ENCODE data around the gene PMIS2.

GRCh38 chr19:35618857-35619256, 32.9 kb downstream of the PMIS2 start:
- no peak for TF ChIP-seq POLR2A (IDR thresholded peaks at IDR 0.05)
- TF ChIP-seq, protein P1, sequence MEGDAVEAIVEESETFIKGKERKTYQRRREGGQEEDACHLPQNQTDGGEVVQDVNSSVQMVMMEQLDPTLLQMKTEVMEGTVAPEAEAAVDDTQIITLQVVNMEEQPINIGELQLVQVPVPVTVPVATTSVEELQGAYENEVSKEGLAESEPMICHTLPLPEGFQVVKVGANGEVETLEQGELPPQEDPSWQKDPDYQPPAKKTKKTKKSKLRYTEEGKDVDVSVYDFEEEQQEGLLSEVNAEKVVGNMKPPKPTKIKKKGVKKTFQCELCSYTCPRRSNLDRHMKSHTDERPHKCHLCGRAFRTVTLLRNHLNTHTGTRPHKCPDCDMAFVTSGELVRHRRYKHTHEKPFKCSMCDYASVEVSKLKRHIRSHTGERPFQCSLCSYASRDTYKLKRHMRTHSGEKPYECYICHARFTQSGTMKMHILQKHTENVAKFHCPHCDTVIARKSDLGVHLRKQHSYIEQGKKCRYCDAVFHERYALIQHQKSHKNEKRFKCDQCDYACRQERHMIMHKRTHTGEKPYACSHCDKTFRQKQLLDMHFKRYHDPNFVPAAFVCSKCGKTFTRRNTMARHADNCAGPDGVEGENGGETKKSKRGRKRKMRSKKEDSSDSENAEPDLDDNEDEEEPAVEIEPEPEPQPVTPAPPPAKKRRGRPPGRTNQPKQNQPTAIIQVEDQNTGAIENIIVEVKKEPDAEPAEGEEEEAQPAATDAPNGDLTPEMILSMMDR (IDR thresholded peaks at IDR 0.05): no peak
- no peak for TF ChIP-seq EP300 (IDR thresholded peaks at IDR 0.05)
